SU-DHL-6 (cell line): Measurements from ENCODE around the gene STEAP3.

ENCODE experiments used
- H2AFZ ChIP-seq: fragments of 200-600 bp; sonication (generic); 2 replicates; pipeline ENCODE4 v1.6.1; 2014; ENCODE audit warnings: low read depth, mild to moderate bottlenecking, moderate library complexity, mixed read lengths, antibody characterized with exemption, low read length; ENCODE audit not compliant: severe bottlenecking
- H3F3A ChIP-seq: fragments of 200-600 bp; shearing (Covaris generic); 2 replicates; pipeline ENCODE4 v1.6.0; 2016; ENCODE audit warnings: antibody characterized with exemption, mild to moderate bottlenecking; ENCODE audit not compliant: insufficient read depth
- H3K27ac ChIP-seq: fragments of 200-600 bp; sonication (generic); 2 replicates; pipeline ENCODE4 v1.5.1; 2016; ENCODE audit warnings: low read depth, mild to moderate bottlenecking, low read length, moderate library complexity, mixed read lengths
- H3K27me3 ChIP-seq: fragments of 200-600 bp; sonication (generic), shearing (Covaris generic); 2 replicates; pipeline ENCODE4 v1.6.0; 2014; ENCODE audit warnings: mild to moderate bottlenecking, low read length
- H3K36me3 ChIP-seq: fragments of 200-600 bp; sonication (generic); 2 replicates; pipeline ENCODE4 v1.6.1; 2014; ENCODE audit warnings: mild to moderate bottlenecking, low read length, mixed read lengths
- H3K4me2 ChIP-seq: fragments of 300-600, 200-600 bp; shearing (Covaris generic), sonication (generic); 2 replicates; pipeline ENCODE4 v1.6.0; 2014; ENCODE audit warnings: low read length, low read depth, mild to moderate bottlenecking; ENCODE audit not compliant: poor library complexity, severe bottlenecking
- H3K4me3 ChIP-seq: fragments of 200-600 bp; sonication (generic); 2 replicates; pipeline ENCODE4 v1.5.1; 2014; ENCODE audit warnings: antibody characterized with exemption, low read length, mild to moderate bottlenecking, mixed read lengths; ENCODE audit not compliant: insufficient read depth, poor library complexity, severe bottlenecking
- H3K79me2 ChIP-seq: fragments of 200-600 bp; sonication (generic); 2 replicates; pipeline ENCODE4 v1.6.1; 2014; ENCODE audit warnings: mild to moderate bottlenecking, low read length, moderate library complexity; ENCODE audit not compliant: insufficient read depth
- H3K9ac ChIP-seq: fragments of 200-600 bp; sonication (generic); 2 replicates; pipeline ENCODE4 v1.7.0; 2014; ENCODE audit warnings: mild to moderate bottlenecking, low read length
- H3K9me2 ChIP-seq: fragments of 200-600 bp; sonication (generic); replicated peaks from 2 replicates; pipeline ENCODE4 v1.6.1; 2014; ENCODE audit warnings: low read length; ENCODE audit not compliant: insufficient read depth
- H3K9me3 ChIP-seq: fragments of 200-600 bp; sonication (generic); 2 replicates; pipeline ENCODE4 v1.6.1; 2014; ENCODE audit warnings: low read length, mixed read lengths; ENCODE audit not compliant: insufficient read depth
- H4K20me1 ChIP-seq: fragments of 200-600 bp; sonication (generic); 2 replicates; pipeline ENCODE4 v1.6.1; 2014; ENCODE audit warnings: low read depth, mild to moderate bottlenecking, antibody characterized with exemption, low read length, moderate library complexity, mixed read lengths
- EZH2phosphoT487 ChIP-seq: fragments of 200-600 bp; sonication (generic), shearing (Covaris generic); conservative IDR thresholded peaks from 2 replicates; pipeline ENCODE4 v1.6.1; 2018; ENCODE audit warnings: mild to moderate bottlenecking, antibody characterized with exemption, low read length, moderate library complexity, mixed read lengths
- TF ChIP-seq, protein P1 (sequence below): fragments of 200-600 bp; sonication (generic); IDR thresholded peaks from one replicate; pipeline ENCODE4 v1.5.1; 2017; ENCODE audit warnings: antibody characterized with exemption, mild to moderate bottlenecking, low read length, moderate library complexity; ENCODE audit not compliant: insufficient read depth, poor library complexity, severe bottlenecking

Gene STEAP3

DNA sequence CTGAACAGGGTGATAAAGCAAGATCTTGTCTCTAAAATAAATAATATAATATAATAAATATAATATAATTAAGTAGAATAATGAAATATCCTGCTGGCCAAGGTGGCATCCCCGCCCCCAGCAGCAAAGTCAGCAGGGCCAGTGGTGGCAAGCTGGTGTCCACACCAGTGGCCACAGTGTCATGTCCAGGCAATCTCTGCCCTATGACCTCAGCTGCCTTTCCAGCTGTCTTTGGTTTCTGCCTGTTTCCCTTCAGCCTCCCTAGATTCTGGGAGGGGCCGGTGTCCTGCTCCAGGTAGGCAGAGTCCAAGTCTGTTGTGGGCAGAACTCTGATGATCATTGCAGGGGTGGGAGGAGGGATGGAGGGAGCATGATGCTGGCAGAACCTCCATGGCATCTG, 16.2 kb upstream of the STEAP3 start:
- Histone ChIP-seq H3K9me2 (no peaks in the 10 kb centered on the region), H3K9me3 (no peaks in the 10 kb centered on the region), H3K9ac (no peak overlapping the region), H3F3A (no peaks in the 10 kb centered on the region), H3K79me2 (no peaks in the 10 kb centered on the region), H3K27ac (no peak overlapping the region), H3K4me3 (no peak overlapping the region), H2AFZ (no peak overlapping the region), H3K4me2 (no peak overlapping the region), H4K20me1 (no peaks in the 10 kb centered on the region), H3K36me3 (no peaks in the 10 kb centered on the region), H3K27me3 (no peaks in the 10 kb centered on the region)
- TF ChIP-seq, protein P1, sequence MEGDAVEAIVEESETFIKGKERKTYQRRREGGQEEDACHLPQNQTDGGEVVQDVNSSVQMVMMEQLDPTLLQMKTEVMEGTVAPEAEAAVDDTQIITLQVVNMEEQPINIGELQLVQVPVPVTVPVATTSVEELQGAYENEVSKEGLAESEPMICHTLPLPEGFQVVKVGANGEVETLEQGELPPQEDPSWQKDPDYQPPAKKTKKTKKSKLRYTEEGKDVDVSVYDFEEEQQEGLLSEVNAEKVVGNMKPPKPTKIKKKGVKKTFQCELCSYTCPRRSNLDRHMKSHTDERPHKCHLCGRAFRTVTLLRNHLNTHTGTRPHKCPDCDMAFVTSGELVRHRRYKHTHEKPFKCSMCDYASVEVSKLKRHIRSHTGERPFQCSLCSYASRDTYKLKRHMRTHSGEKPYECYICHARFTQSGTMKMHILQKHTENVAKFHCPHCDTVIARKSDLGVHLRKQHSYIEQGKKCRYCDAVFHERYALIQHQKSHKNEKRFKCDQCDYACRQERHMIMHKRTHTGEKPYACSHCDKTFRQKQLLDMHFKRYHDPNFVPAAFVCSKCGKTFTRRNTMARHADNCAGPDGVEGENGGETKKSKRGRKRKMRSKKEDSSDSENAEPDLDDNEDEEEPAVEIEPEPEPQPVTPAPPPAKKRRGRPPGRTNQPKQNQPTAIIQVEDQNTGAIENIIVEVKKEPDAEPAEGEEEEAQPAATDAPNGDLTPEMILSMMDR = no peak
- no peak for TF ChIP-seq EZH2phosphoT487

GRCh38 chr2:119208791-119209203, 14.8 kb upstream of the STEAP3 start:
- Histone ChIP-seq H3K9me3 (no peaks in the 10 kb centered on the region), H3K27ac (no peak overlapping the region), H3F3A (no peaks in the 10 kb centered on the region), H3K9ac (no peak overlapping the region), H3K4me2 (no peak overlapping the region), H3K9me2 (no peaks in the 10 kb centered on the region), H3K79me2 (no peaks in the 10 kb centered on the region), H3K4me3 (no peak overlapping the region), H3K27me3 (no peaks in the 10 kb centered on the region), H3K36me3 (no peaks in the 10 kb centered on the region), H2AFZ (no peak overlapping the region), H4K20me1 (no peaks in the 10 kb centered on the region)
- no peak for TF ChIP-seq EZH2phosphoT487
- TF ChIP-seq, protein P1 = no peak

DNA sequence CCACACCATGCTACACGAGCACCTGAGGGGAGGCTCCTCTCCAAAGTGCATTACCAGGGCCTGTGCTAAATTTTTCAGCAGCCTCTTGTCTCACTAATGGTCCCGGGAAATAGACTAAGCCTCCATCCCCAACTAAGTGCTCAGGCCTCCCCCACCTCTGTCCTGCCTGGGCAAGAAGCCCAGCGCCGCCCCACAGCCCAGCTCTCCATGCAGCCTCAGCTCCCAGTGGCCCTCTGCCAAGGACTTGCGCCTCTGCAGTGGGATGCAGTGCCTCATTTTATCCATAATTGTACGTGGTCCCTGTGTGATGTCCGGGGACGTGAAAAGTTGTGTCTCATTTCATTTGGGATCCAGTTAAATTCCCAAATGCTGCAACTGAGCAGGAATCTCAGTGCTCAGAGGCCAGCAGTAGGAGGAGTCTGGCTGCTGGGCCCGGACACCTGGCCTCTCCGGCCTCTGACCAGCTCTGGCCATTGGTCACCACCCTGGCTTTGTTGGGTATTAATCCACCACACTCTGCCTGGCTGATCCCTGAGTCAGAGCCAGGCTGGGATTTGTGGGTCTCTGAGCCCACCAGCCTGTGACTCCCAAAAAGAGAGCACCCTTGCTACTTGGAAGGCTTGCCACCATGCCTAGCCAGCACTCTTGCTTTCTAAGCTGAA, 11.4 kb upstream of the STEAP3 start:
- Histone ChIP-seq H3K4me3 (no peak overlapping the region), H3K27ac (no peak overlapping the region), H3K9me3 (no peaks in the 10 kb centered on the region), H3F3A (no peaks in the 10 kb centered on the region), H2AFZ (no peak overlapping the region), H3K9ac (no peak overlapping the region), H3K36me3 (no peaks in the 10 kb centered on the region), H3K9me2 (no peaks in the 10 kb centered on the region), H3K4me2 (no peak overlapping the region), H4K20me1 (no peaks in the 10 kb centered on the region), H3K27me3 (no peaks in the 10 kb centered on the region), H3K79me2 (no peaks in the 10 kb centered on the region)
- TF ChIP-seq, protein P1 = no peak
- TF ChIP-seq EZH2phosphoT487 = no peak
